Stimulated activated CD4-positive, alpha-beta T cell treated with anti-CD3 and anti-CD28 coated beads, Interleukin-2, amount 100 ng/mL, for 4 hours (primary cell): ENCODE data around the gene DSCAML1.

Experiments used
- DNase-seq: peaks from one replicate; pipeline ENCODE4 v3.0.0-alpha.2; 2020; ENCODE audit warnings: low read depth

Gene DSCAML1

GRCh38 chr11:117518455-117518854 is 278.6 kb downstream of the DSCAML1 start:
- DNase-seq: no peak

GRCh38 chr11:117517097-117517496 is 279.9 kb downstream of the DSCAML1 start:
- DNase-seq: no peak

DNA sequence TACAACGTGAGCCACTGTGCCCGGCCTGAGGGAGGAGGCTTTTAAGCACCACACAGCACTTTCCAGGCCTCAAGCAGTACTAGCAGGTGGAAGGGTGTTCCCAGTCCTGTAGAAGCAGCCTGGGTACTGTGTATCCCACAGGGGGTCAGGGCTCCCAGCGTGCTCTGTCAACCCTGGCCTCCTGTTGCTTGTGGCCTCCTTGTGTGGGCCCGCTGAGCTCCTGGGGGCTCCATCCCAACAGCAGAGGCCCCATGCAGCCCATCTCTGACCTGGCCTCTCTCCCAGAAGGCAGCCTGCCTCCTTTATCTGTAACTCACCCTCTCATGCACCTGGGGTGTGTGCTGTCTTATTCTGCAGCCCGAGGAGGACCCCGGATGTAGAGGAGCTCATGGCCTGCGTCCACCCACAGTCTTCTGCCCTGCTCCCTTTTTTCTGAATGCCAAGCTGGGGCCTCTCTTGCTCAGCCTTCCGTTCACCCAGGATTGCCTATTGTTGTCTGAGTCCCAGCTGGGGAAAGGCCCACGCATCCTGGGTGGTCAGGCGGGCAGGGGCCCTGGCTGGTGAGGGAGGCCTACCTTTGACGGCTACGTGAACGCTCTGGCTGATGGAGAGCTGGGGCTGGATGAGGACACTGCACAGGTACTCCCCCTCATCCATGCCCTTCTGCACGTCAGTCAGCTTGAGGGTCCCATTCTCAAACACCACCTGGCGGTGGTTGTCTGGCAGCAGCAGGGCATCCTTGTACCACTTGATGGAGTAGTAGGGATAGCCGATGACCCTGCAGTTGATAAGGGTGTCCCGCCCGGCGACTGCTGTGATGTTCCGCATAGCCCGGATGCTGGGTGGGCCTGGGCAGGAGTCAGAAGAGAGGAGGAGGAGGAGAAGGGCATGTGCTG is 280.9 kb downstream of the DSCAML1 start:
- DNase-seq: no peak

- DNase-seq: no peak
These were observed 282.8 kb downstream of the DSCAML1 start for GRCh38 chr11:117514256-117514655.

- DNase-seq: no peak
These were observed 283.4 kb downstream of the DSCAML1 start for GRCh38 chr11:117513666-117514065.

GRCh38 chr11:117511931-117512539 is 285.0 kb downstream of the DSCAML1 start:
- no peak for DNase-seq

GRCh38 chr11:117511483-117511930 is 285.5 kb downstream of the DSCAML1 start:
- DNase-seq: no peak

DNA sequence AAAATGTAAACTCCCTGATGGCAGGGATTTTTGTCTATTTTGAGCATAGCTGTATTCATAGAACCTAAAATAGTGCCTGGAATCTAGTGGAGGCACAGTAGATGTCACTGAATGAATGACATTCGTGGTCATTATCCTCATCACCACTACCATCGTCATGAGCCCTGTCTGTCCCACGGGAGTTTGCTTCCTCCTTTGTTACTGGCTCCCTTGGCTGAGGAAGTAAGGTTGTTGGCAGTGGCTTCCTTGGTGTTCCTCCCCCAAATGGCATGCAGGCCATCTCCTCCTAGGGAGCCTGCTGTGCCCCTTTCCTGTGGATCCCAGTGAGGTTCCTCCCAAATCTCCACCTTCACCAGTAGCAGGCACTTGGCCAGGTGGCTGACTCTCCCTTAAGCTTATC is 286.4 kb downstream of the DSCAML1 start:
- DNase-seq: no peak

GRCh38 chr11:117509543-117509942 is 287.5 kb downstream of the DSCAML1 start:
- no peak for DNase-seq

DNA sequence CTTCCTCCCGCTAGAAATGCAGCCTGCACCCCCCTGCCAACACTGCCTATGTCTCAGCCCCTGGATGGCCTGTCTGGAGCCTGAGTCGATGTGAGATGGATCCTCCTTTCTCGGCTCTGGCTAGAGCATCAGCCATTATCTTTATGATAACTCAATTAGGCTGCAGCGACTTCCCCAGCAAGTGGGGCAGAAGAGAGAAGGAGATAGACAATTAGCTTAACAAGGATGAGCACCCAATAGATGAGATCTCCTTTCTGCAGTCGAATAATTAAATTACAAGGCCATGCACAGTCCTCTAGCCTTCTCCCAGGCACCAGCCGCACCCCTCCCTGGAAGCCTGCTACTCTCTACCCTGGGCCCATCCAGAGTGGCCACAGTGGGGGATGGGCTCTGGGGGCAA is 290.0 kb downstream of the DSCAML1 start:
- no peak for DNase-seq

DNA sequence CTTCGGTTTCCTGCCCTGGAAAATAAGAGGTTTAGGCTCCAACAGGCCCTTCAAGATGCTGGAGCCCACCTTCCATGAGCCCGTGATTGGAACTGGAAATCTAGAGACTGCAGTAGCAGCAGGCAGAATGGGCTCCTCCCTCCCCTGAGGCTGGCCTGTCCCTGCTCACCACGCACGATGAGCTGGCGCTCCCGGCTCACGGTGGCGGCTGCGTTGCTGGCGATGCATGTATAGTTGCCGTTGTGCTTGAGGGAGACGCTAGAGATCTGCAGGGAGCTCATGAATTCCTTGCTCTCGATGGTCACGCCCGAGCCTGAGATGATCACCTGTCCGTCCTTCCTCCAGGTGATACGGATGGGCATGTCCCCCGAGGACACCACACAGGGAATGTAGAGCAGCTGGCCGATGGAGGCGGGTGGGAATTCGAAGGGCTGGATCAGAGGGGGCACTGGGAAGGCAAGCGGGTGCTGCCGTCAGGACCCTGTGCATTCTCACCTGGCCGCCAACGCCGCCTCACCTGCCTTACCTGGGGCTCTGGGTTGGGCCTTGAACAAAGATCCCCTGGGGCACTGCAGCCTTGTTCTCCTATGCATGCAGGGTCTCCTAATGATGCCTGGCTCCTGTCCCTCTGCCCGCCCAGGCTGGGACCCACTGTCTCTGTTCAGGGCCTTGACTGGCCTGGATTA is 291.6 kb downstream of the DSCAML1 start:
- no peak for DNase-seq

- DNase-seq: no peak
These were observed 294.3 kb downstream of the DSCAML1 start for GRCh38 chr11:117502779-117503100.

- DNase-seq: no peak
These were observed 294.8 kb downstream of the DSCAML1 start for GRCh38 chr11:117502015-117502778.

- no peak for DNase-seq
These were observed 295.6 kb downstream of the DSCAML1 start for GRCh38 chr11:117501237-117501898.

- no peak for DNase-seq
These were observed 298.2 kb downstream of the DSCAML1 start for GRCh38 chr11:117498791-117499190.

DNA sequence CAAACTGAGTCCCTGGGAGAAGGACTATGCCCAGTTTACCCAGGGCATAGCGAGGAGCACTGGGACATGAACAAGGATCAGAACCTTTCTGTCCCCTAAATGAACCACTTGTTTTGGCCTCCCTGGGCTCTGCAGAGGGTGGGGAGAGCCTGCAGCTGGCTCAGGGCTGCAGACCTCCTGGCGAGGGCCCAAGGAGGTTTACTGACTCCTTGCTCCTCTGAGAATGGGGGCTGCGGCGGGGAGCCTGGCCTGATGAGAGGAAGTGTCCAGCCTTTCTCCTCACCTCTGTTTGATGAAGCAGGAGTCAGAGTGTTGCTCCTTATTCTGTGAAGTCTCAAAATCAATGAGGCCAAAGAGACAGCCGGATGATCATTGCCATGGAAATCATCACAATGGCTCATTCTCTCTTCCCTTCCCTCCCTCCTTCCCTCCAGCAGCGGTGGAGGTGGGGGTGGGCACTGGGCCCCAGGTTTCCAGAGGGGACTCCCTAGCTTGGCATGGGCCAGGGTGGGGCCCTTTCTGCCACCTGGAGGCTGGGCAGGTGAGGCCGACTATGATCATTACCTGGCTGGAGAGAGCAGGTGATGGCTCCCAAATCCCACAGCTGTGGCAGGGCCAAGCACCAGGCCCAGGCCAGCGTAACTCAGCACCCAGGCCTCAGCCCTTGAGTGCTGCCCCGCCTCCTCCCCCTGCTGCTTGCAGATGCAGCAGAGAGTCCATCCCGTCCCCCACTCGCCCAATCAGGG is 299.6 kb downstream of the DSCAML1 start:
- DNase-seq: no peak

GRCh38 chr11:117495357-117495756 is 301.7 kb downstream of the DSCAML1 start:
- DNase-seq: no peak

DNA sequence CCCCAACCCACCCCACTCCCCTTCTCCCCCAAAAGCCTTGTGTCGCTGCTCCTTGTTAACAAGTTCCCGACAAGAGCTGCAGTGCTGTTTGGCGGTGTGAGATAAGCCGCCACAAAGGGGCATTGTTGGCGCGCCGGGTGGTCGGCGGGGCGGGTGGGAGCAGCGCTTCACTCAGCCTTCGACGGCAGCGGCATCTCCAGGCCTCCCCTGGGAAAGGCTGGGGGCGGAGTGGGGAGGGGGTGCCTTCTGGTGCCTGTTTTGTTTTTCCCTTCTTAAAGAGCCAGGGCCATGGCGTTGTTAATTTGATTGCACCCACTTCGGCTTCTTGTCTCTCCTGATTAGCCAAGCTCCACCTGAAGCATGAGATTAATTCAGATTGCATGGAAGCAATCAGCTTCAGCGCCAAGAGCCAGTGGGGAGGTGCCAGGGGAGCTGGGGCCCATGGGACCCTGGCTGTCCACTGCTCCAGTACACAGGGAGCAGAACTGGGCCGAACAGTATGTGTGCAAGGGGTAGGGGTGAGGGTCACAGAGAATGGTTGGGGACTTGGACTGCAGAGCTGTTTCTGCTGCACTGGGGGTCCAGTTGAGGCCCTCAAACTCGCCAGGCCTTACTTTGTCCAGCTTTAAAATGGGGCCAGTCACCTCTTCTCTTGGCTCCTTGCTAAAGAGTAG is 304.3 kb downstream of the DSCAML1 start:
- DNase-seq: no peak

- DNase-seq: no peak
These were observed 306.1 kb downstream of the DSCAML1 start for GRCh38 chr11:117490911-117491310.

GRCh38 chr11:117489999-117490679 is 306.9 kb downstream of the DSCAML1 start:
- DNase-seq: no peak
